GM13976 (cell line): Measurements from ENCODE around the gene SOBP.

Experiments used
- DNase-seq: peaks from one replicate; pipeline ENCODE4 v3.0.0; 2012; ENCODE audit warnings: low spot score
- in situ Hi-C: fragments of 300-500 bp; cut with MboI; formaldehyde crosslinking; loops from one replicate; pipeline ENCODE4 v1.12.0; 2022; ENCODE audit warnings: low sequenced_read_pairs, mixed read lengths, inconsistent platforms; ENCODE audit not compliant: unreplicated experiment
- TF ChIP-seq, protein P1 (sequence below): IDR thresholded peaks from 2 replicates; pipeline ENCODE4 v1.5.1; 2012; ENCODE audit warnings: borderline replicate concordance, mild to moderate bottlenecking; ENCODE audit not compliant: insufficient read depth; ENCODE audit errors: extremely low read depth, missing control alignments, control extremely low read depth

The SOBP gene

DNA sequence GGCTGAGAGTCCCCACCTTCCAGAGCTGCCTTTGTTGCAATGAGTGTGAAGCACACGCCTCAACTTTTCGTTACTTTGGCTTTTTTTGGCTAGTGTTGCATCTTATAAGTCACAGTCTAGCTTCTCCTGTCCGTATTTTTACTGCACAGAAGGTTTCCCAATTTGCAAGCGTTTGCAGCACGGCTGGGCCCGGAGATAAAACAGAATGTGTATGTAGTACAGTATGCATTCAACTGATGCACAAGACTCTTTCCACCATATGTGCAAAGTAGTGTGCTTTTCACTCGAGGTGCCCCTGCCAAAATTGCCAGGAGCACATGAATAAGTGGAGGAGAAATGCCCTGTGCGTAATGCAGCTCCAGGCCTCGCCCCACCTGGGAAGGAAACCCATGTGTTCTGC, 79.6 kb downstream of the SOBP start:
- TF ChIP-seq, protein P1, sequence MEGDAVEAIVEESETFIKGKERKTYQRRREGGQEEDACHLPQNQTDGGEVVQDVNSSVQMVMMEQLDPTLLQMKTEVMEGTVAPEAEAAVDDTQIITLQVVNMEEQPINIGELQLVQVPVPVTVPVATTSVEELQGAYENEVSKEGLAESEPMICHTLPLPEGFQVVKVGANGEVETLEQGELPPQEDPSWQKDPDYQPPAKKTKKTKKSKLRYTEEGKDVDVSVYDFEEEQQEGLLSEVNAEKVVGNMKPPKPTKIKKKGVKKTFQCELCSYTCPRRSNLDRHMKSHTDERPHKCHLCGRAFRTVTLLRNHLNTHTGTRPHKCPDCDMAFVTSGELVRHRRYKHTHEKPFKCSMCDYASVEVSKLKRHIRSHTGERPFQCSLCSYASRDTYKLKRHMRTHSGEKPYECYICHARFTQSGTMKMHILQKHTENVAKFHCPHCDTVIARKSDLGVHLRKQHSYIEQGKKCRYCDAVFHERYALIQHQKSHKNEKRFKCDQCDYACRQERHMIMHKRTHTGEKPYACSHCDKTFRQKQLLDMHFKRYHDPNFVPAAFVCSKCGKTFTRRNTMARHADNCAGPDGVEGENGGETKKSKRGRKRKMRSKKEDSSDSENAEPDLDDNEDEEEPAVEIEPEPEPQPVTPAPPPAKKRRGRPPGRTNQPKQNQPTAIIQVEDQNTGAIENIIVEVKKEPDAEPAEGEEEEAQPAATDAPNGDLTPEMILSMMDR = no peak
- no peak for DNase-seq
- in situ Hi-C loops = no loop called here

DNA sequence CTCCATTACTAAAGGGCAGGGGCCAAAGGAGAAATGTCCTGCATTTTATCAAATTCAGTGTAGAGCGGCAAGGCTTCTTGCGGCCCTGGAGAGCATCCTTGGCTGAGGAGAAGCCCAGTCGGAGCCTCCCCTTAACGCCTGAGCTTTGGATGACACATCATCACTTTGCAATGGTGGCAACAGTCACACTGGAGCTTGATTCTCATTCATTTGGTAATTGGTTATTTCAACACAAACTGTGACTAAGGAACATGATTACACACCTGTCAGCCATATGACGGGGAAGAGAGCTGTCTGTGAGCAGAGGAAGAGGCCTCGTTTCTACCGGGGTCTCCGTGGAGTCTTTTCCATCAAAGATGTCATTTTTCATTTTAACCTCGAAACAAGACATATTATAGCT, 81.4 kb downstream of the SOBP start:
- in situ Hi-C loops = no loop called here
- no peak for DNase-seq
- TF ChIP-seq, protein P1 = no peak

DNA sequence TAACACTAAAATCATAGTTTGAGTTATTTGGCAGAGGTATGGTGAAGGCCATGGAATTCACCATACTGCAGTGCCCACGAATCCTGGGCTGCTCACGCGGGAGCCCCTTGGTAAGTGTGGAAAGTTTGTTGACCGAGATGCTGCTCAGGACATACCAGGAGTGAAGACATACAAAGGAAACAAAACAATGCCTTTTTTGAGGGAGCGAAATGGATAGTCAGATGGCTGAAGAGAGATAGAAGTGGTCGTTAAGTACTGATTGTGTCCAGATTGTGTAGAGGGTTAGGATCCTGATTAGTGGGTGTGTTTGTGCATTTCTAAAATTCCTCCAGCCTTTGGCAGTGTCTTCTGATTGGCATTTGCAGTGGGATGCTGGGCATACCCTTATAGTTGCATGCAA, 83.0 kb downstream of the SOBP start:
- TF ChIP-seq, protein P1 = no peak
- no peak for DNase-seq
- in situ Hi-C loops = no loop called here

DNA sequence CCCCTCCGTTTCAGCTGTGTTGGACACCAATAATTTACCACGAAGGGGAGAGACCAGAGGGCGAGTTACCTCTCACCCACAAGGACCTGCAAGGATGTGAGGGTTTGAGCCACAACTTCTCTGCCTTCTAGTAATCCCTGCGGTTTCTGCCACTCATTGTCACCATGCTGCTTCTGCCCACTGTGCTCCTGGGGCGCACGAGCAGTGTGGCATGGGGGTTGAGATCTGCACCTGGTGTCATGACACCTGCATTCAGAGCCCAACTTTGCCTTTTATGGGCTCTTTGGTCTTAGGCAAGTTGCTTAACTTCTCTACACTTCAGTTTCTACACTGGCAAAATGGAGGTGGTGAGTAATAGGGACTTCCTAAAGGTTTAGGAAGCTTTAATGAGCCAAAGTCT, 84.9 kb downstream of the SOBP start:
- in situ Hi-C loops = no loop called here
- no peak for DNase-seq
- TF ChIP-seq, protein P1 = no peak

DNA sequence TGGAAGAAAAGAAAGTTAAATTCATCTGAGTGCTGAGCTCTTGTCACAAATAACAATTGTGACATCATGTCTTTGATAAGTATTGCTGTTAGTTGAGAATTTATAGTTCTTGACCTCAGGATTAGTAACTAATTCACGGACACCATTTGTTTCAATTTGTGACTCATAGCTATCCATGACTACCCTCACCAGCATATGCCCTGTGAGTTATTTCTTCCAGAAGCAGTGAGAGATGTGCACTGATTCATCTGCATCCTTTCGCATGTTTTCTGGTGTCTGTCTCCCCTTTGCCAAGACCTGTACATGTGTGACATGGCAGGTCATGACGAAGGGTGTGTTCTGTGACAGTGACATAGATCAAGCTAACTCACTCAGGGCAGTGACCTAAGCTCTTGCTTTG, 86.9 kb downstream of the SOBP start:
- no peak for DNase-seq
- in situ Hi-C loops = no loop called here
- TF ChIP-seq, protein P1 = no peak

DNA sequence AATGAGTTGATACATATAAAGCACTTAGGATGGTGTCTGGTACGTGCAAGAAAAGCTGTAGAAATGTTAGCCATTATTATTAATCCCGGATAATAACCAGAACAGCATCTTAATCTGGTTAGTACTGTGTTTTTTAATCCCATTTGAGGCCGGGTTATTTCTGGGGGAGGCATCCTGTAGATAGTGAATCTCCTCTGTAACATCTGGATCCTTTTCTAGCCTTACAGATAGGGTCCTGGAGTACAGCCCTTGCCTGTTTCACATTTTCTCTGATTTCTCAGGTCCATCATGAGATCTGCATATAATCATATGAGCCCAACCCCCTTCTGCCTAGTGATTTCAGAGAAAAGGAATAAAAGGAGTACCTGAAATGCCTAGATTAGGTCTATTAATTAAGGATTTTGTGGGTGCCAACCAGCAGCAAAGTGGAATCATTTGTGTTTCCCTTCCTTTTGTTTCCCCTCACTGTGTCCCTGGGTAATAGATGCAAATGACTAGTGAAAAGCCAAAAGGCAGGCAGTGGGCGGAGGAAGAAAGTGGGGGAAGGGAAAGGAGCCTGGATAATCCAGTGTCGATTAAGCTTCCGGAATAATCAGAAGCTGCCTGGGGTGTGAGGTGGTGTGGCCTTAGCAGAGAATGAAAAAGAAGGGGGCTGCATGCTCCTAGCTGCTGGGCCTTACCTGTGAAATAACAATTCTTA, 88.9 kb downstream of the SOBP start:
- TF ChIP-seq, protein P1 = no peak
- no peak for DNase-seq
- in situ Hi-C loops = no loop called here
